Tibial artery (tissue), 4 donors: ENCODE measurements around the gene FBXO47.

Experiments used
- DNase-seq, 2 donors: peaks; one replicate each; pipeline ENCODE4 v3.0.0-alpha.2; 2019
- H3K27ac ChIP-seq, 2 donors: fragments of 200-600 bp; sonication (generic) in 1 of 2; 1 replicate in 1 of 2; 2 replicates in 1 of 2; pipeline ENCODE4 v1.5.1; 2018 to 2019; ENCODE audit warnings: mild to moderate bottlenecking in 1 of 2
- H3K27me3 ChIP-seq, 2 donors: fragments of 200-600 bp; sonication (generic) in 1 of 2; one replicate each; pipeline versions ENCODE4 v1.5.1 to v1.6.0; 2016 to 2019
- H3K36me3 ChIP-seq, 3 donors: fragments of 200-600 bp; sonication (generic) in 2 of 3; one replicate each; pipeline ENCODE4 v1.5.1; 2016 to 2019; ENCODE audit warnings: mild to moderate bottlenecking in 2 of 3
- H3K4me1 ChIP-seq, 4 donors: fragments of 200-600 bp; sonication (generic) in 2 of 4; 1 replicate in 3 of 4; 2 replicates in 1 of 4; pipeline ENCODE4 v1.5.1; 2016 to 2019
- H3K4me3 ChIP-seq, 2 donors: fragments of 200-600 bp; sonication (generic) in 1 of 2; 1 replicate in 1 of 2; 2 replicates in 1 of 2; pipeline ENCODE4 v1.5.1; 2018 to 2019; ENCODE audit warnings: mild to moderate bottlenecking in 2 of 2
- H3K9me3 ChIP-seq, 3 donors: fragments of 200-600 bp; sonication (generic) in 1 of 3; one replicate each; pipeline ENCODE4 v1.5.1; 2016 to 2019
- CTCF ChIP-seq, 2 experiments: fragments of 200-600 bp in 1 of 2; fragments of 450-650 bp in 1 of 2; IDR thresholded peaks; one replicate each; pipeline ENCODE4 v1.5.1; 2017 to 2019; ENCODE audit warnings: antibody characterized with exemption in 2 of 2, mild to moderate bottlenecking in 1 of 2, moderate library complexity in 1 of 2
- intact Hi-C: fragments of 100-400 bp; cut with DNase I; formaldehyde crosslinking; loops from one replicate; pipeline ENCODE4 v1.15.0; 2023; ENCODE audit warnings: low total_unique reads

FBXO47 gene

GRCh38 chr17:38970804-38971203, 3.6 kb upstream of the FBXO47 start:
- intact Hi-C loops = no loop called here
- H3K4me1 ChIP-seq = peaks cover 0 to 7% (median 0%) of the 10 kb centered on the region in 4 donors
- no peak overlapping the region for H3K27ac ChIP-seq
- H3K36me3 ChIP-seq = no peaks in the 10 kb centered on the region
- TF ChIP-seq CTCF (IDR thresholded peaks at IDR 0.05) = no peak
- H3K27me3 ChIP-seq = no peaks in the 10 kb centered on the region
- H3K4me3 ChIP-seq = no peak overlapping the region
- no peaks in the 10 kb centered on the region for H3K9me3 ChIP-seq
- no peak for DNase-seq

- intact Hi-C loops = no loop called here
- Histone ChIP-seq H3K9me3 (no peaks in the 10 kb centered on the region), H3K4me3 (no peak overlapping the region), H3K27me3 (no peaks in the 10 kb centered on the region), H3K27ac (no peak overlapping the region), H3K36me3 (no peaks in the 10 kb centered on the region), H3K4me1 (peaks cover 0 to 7% (median 0%) of the 10 kb centered on the region in 4 donors)
- no peak for DNase-seq
- no peak for TF ChIP-seq CTCF (IDR thresholded peaks at IDR 0.05)
Measured at GRCh38 chr17:38970128-38970527, 2.9 kb upstream of the FBXO47 start.

- Histone ChIP-seq H3K9me3 (no peaks in the 10 kb centered on the region), H3K4me1 (peaks cover 0 to 7% (median 0%) of the 10 kb centered on the region in 4 donors), H3K36me3 (no peaks in the 10 kb centered on the region), H3K27me3 (no peaks in the 10 kb centered on the region), H3K27ac (no peak overlapping the region), H3K4me3 (no peak overlapping the region)
- TF ChIP-seq CTCF (IDR thresholded peaks at IDR 0.05) = no peak
- intact Hi-C loops = no loop called here
- no peak for DNase-seq
Measured at GRCh38 chr17:38969281-38969680, 2.1 kb upstream of the FBXO47 start.

- Histone ChIP-seq H3K27me3 (no peaks in the 10 kb centered on the region), H3K4me1 (peaks cover 0 to 22% (median 2%) of the 10 kb centered on the region in 4 donors), H3K4me3 (no peak overlapping the region), H3K36me3 (no peaks in the 10 kb centered on the region), H3K27ac (no peak overlapping the region), H3K9me3 (no peaks in the 10 kb centered on the region)
- intact Hi-C loops = no loop called here
- TF ChIP-seq CTCF (IDR thresholded peaks at IDR 0.05) = no peak
- DNase-seq = no peak
Measured at GRCh38 chr17:38961413-38961812, 5.8 kb downstream of the FBXO47 start.

GRCh38 chr17:38960402-38960801, 6.8 kb downstream of the FBXO47 start:
- Histone ChIP-seq H3K36me3 (no peaks in the 10 kb centered on the region), H3K27me3 (no peaks in the 10 kb centered on the region), H3K4me3 (no peak overlapping the region), H3K27ac (no peak overlapping the region), H3K4me1 (peaks cover 0 to 22% (median 2%) of the 10 kb centered on the region in 4 donors), H3K9me3 (no peaks in the 10 kb centered on the region)
- DNase-seq = no peak
- intact Hi-C loops = no loop called here
- TF ChIP-seq CTCF (IDR thresholded peaks at IDR 0.05) = no peak

- no peaks in the 10 kb centered on the region for H3K27me3 ChIP-seq
Measured at GRCh38 chr17:38959508-38959907, 7.7 kb downstream of the FBXO47 start.

More at GRCh38 chr17:38959508-38959907, 7.7 kb downstream of the FBXO47 start:
- TF ChIP-seq CTCF (IDR thresholded peaks at IDR 0.05) = no peak
- no peaks in the 10 kb centered on the region for H3K36me3 ChIP-seq
- intact Hi-C loops = no loop called here
- no peaks in the 10 kb centered on the region for H3K9me3 ChIP-seq
- no peak for DNase-seq
- H3K4me3 ChIP-seq = no peak overlapping the region
- no peak overlapping the region for H3K27ac ChIP-seq
- peaks cover 0 to 22% (median 2%) of the 10 kb centered on the region in 4 donors for H3K4me1 ChIP-seq
